ENCODE results near the gene ZDHHC14. TPM values are rescaled to one million over a fixed set of nuclear protein-coding genes. Genes with fewer than 3 reads are reported as not detected.

ZDHHC14 gene
- total RNA-seq (10 to 100 TPM; 67.9 to 74.9 TPM), polyA plus RNA-seq (ENCODE audit: insufficient read depth, low read depth, low replicate concordance) (28.5 TPM)
- long read RNA-seq, donor 1, full-length matches to known transcripts: 1 of 1 reads
- long read RNA-seq, donor 1, partial matches to known transcripts: 0 of 1 reads
- long read RNA-seq, donor 1, other reads (novel, unspliced or antisense): 0 of 1 reads
- long read RNA-seq, donor 2, full-length matches to known transcripts: 1 of 9 reads
- long read RNA-seq, donor 2, partial matches to known transcripts: 8 of 9 reads
- long read RNA-seq, donor 2, other reads (novel, unspliced or antisense): 0 of 9 reads

- no peaks in the 10 kb centered on the region for H3K27me3 ChIP-seq
- H3K36me3 ChIP-seq (ENCODE audit: low read depth, missing control alignments): no peaks in the 10 kb centered on the region
- intact Hi-C loops (cut with DNase I; ENCODE audit: low total_unique reads): no loop called here
- peak within 1 kb of the TSS; percentile 73 to 95 for H3K4me3 ChIP-seq
- peaks cover 22% of the 10 kb centered on the region for H3K4me1 ChIP-seq
- 0% methylated on average over 1 to 61 of the region's 106 CpGs for WGBS, 2 donors
- peak in 1 of 3 experiments; percentile 4 for TF ChIP-seq CTCF (IDR thresholded peaks at IDR 0.05)
- TF ChIP-seq POLR2A (IDR thresholded peaks at IDR 0.05): peak; percentile 71
- no peaks in the 10 kb centered on the region for H3K9me3 ChIP-seq
- peak; percentile 94 for DNase-seq
- peak within 1 kb of the TSS; percentile 86 to 95 for H3K27ac ChIP-seq
Observed at GRCh38 chr6:157380779-157381561, at the start of gene ZDHHC14. Gene ZDHHC14 (plus strand): TSS chr6:157381190.

GRCh38 chr6:157332813-157333212, 48.2 kb upstream of the ZDHHC14 start:
- Histone ChIP-seq H3K27me3 (no peaks in the 10 kb centered on the region), H3K27ac (peak overlapping the region in 1 of 2 donors; percentile 19), H3K36me3 (ENCODE audit: low read depth, missing control alignments) (no peaks in the 10 kb centered on the region), H3K9me3 (no peaks in the 10 kb centered on the region), H3K4me3 (no peak overlapping the region), H3K4me1 (peaks cover 9% of the 10 kb centered on the region)
- DNase-seq: no peak
- intact Hi-C loops (cut with DNase I; ENCODE audit: low total_unique reads): no loop called here
- WGBS, 2 donors: 75 to 93% methylated on average over 6 to 7 of the region's 7 CpGs
- TF ChIP-seq CTCF (IDR thresholded peaks at IDR 0.05) (no peak), POLR2A (IDR thresholded peaks at IDR 0.05) (no peak)

GRCh38 chr6:157333537-157333936, 47.5 kb upstream of the ZDHHC14 start:
- Histone ChIP-seq H3K27ac (no peak overlapping the region), H3K4me1 (peaks cover 9% of the 10 kb centered on the region), H3K9me3 (no peaks in the 10 kb centered on the region), H3K36me3 (ENCODE audit: low read depth, missing control alignments) (no peaks in the 10 kb centered on the region), H3K4me3 (no peak overlapping the region), H3K27me3 (no peaks in the 10 kb centered on the region)
- intact Hi-C loops (cut with DNase I; ENCODE audit: low total_unique reads): no loop called here
- no peak for TF ChIP-seq POLR2A (IDR thresholded peaks at IDR 0.05)
- TF ChIP-seq CTCF (IDR thresholded peaks at IDR 0.05): no peak
- peak; percentile 61 for DNase-seq
- 52 to 58% methylated on average over 4 of the region's 4 CpGs for WGBS, 2 donors

GRCh38 chr6:157333956-157334355, 47.0 kb upstream of the ZDHHC14 start:
- intact Hi-C loops (cut with DNase I; ENCODE audit: low total_unique reads): no loop called here
- 78 to 94% methylated on average over 3 of the region's 3 CpGs for WGBS, 2 donors
- H3K27ac ChIP-seq: no peak overlapping the region
- TF ChIP-seq CTCF (IDR thresholded peaks at IDR 0.05): no peak
- no peak for TF ChIP-seq POLR2A (IDR thresholded peaks at IDR 0.05)
- peaks cover 9% of the 10 kb centered on the region for H3K4me1 ChIP-seq
- no peak for DNase-seq
- H3K36me3 ChIP-seq (ENCODE audit: low read depth, missing control alignments): no peaks in the 10 kb centered on the region
- H3K9me3 ChIP-seq: no peaks in the 10 kb centered on the region
- H3K4me3 ChIP-seq: no peak overlapping the region
- no peaks in the 10 kb centered on the region for H3K27me3 ChIP-seq
